HEK293 (cell line): ENCODE measurements around the gene DUSP16.

Source experiments
- CTCF ChIA-PET: fragments of 350-600 bp; formaldehyde crosslinking; extraction: SDS; loops from one replicate; lab custom pipeline; 2021; ENCODE audit warnings: antibody characterized with exemption; lab: Yijun Ruan, JAX
- POLR2A ChIA-PET: fragments of 300-600 bp; formaldehyde crosslinking; extraction: SDS; loops from one replicate; lab custom pipeline; 2020; ENCODE audit warnings: antibody characterized with exemption, inconsistent platforms; lab: Yijun Ruan, JAX
- H3K27ac ChIP-seq: fragments of 200-500 bp; sonication (Bioruptor generic); 2 replicates; pipeline ENCODE4 v1.5.1; 2014; ENCODE audit warnings: low read depth, low read length, control low read depth, inconsistent platforms; ENCODE audit errors: extremely low read depth
- H3K36me3 ChIP-seq, 2 experiments: fragments of 200-500 bp in 1 of 2; sonication (Bioruptor generic) in 1 of 2; 1 replicate in 1 of 2; 2 replicates in 1 of 2; pipeline ENCODE4 v1.5.1; 2014 to 2017; ENCODE audit warnings: inconsistent platforms in 2 of 2, low read length in 2 of 2; ENCODE audit not compliant: control insufficient read depth in 2 of 2, insufficient read depth in 1 of 2
- H3K4me1 ChIP-seq: fragments of 200-500 bp; sonication (Bioruptor generic); 2 replicates; pipeline ENCODE4 v1.5.1; 2014; ENCODE audit warnings: mild to moderate bottlenecking, low read length, inconsistent platforms; ENCODE audit not compliant: control insufficient read depth, insufficient read depth
- H3K4me3 ChIP-seq: 2 replicates; pipeline ENCODE4 v1.5.1; 2011; ENCODE audit warnings: low read depth, mild to moderate bottlenecking, control low read depth, low read length, moderate library complexity
- H3K9me3 ChIP-seq: fragments of 200-500 bp; sonication (Bioruptor generic); 2 replicates; pipeline ENCODE4 v1.5.1; 2014; ENCODE audit warnings: low read depth, low read length, inconsistent platforms; ENCODE audit not compliant: control insufficient read depth, insufficient read depth
- AEBP2 ChIP-seq: fragments of 450-650 bp; formaldehyde crosslinking; IDR thresholded peaks from 2 replicates; pipeline ENCODE4 v1.5.1; 2016; ENCODE audit warnings: missing biosample characterization, missing genetic modification characterization, borderline replicate concordance
- GLI2 ChIP-seq: fragments of 450-650 bp; formaldehyde crosslinking; IDR thresholded peaks from 2 replicates; pipeline ENCODE4; 2017; ENCODE audit warnings: missing biosample characterization, missing genetic modification characterization, low read depth, borderline replicate concordance
- HIC1 ChIP-seq: fragments of 450-650 bp; formaldehyde crosslinking; IDR thresholded peaks from 2 replicates; pipeline ENCODE4 v1.5.1; 2016; ENCODE audit warnings: missing biosample characterization, missing genetic modification characterization
- KLF7 ChIP-seq: fragments of 450-650 bp; formaldehyde crosslinking; IDR thresholded peaks from 2 replicates; pipeline ENCODE4 v1.5.1; 2016; ENCODE audit warnings: missing biosample characterization, missing genetic modification characterization, borderline replicate concordance
- MEIS1 ChIP-seq: sonication (generic); formaldehyde crosslinking; IDR thresholded peaks from 2 replicates; pipeline ENCODE4 v1.8.1; 2022; ENCODE audit warnings: missing genetic modification reagents, mild to moderate bottlenecking, borderline replicate concordance
- MZF1 ChIP-seq: fragments of 450-650 bp; formaldehyde crosslinking; IDR thresholded peaks from 2 replicates; pipeline ENCODE4 v1.5.1; 2017; ENCODE audit warnings: missing biosample characterization, missing genetic modification characterization, borderline replicate concordance
- PBX3 ChIP-seq: sonication (generic); formaldehyde crosslinking; IDR thresholded peaks from 2 replicates; pipeline ENCODE4 v1.8.1; 2022; ENCODE audit warnings: mild to moderate bottlenecking, moderate library complexity, missing genetic modification reagents
- SALL2 ChIP-seq: fragments of 450-650 bp; formaldehyde crosslinking; IDR thresholded peaks from 2 replicates; pipeline ENCODE4 v1.5.0; 2017; ENCODE audit warnings: missing biosample characterization, mild to moderate bottlenecking, missing genetic modification characterization, borderline replicate concordance
- ZBTB11 ChIP-seq: fragments of 450-650 bp; formaldehyde crosslinking; conservative IDR thresholded peaks from 2 replicates; pipeline ENCODE4 v1.5.1; 2016; ENCODE audit warnings: low read depth, missing biosample characterization, missing genetic modification characterization
- ZBTB21 ChIP-seq: fragments of 450-650 bp; formaldehyde crosslinking; IDR thresholded peaks from 2 replicates; pipeline ENCODE4 v1.5.1; 2017; ENCODE audit warnings: missing biosample characterization, missing genetic modification characterization
- ZBTB8A ChIP-seq: fragments of 450-650 bp; formaldehyde crosslinking; IDR thresholded peaks from 2 replicates; pipeline ENCODE4 v1.5.1; 2016; ENCODE audit warnings: missing biosample characterization, missing genetic modification characterization
- ZFP41 ChIP-seq: fragments of 450-650 bp; formaldehyde crosslinking; IDR thresholded peaks from 2 replicates; pipeline ENCODE4 v1.5.1; 2016; ENCODE audit warnings: missing biosample characterization, missing genetic modification characterization, borderline replicate concordance
- ZIC2 ChIP-seq: fragments of 450-650 bp; formaldehyde crosslinking; IDR thresholded peaks from 2 replicates; pipeline ENCODE4 v1.5.1; 2016; ENCODE audit warnings: missing biosample characterization, missing genetic modification characterization
- ZNF214 ChIP-seq: fragments of 450-650 bp; formaldehyde crosslinking; IDR thresholded peaks from 2 replicates; pipeline ENCODE4 v1.5.1; 2017; ENCODE audit warnings: missing biosample characterization, mild to moderate bottlenecking, missing genetic modification characterization, borderline replicate concordance
- ZNF280C ChIP-seq: fragments of 450-650 bp; formaldehyde crosslinking; IDR thresholded peaks from 2 replicates; pipeline ENCODE4 v1.5.1; 2016; ENCODE audit warnings: missing biosample characterization, missing genetic modification characterization
- ZNF518A ChIP-seq: fragments of 450-650 bp; formaldehyde crosslinking; conservative IDR thresholded peaks from 2 replicates; pipeline ENCODE4 v1.5.1; 2016; ENCODE audit warnings: low read depth, missing biosample characterization, missing genetic modification characterization
- ZNF521 ChIP-seq: fragments of 450-650 bp; formaldehyde crosslinking; IDR thresholded peaks from 2 replicates; pipeline ENCODE4 v1.5.1; 2017; ENCODE audit warnings: missing biosample characterization, mild to moderate bottlenecking, missing genetic modification characterization
- ZXDB ChIP-seq: fragments of 450-650 bp; formaldehyde crosslinking; IDR thresholded peaks from 2 replicates; pipeline ENCODE4 v1.5.1; 2016; ENCODE audit warnings: missing biosample characterization, missing genetic modification characterization

DUSP16 gene

GRCh38 chr12:12498210-12498609 lies 64.5 kb downstream of the DUSP16 start (continued):
- TF ChIP-seq ZNF280C (tag by site-specific recombination), result no peak
- TF ChIP-seq HIC1, result no peak
- no peak for TF ChIP-seq ZNF521 (tag by site-specific recombination)
- no peak for TF ChIP-seq KLF7 (tag by site-specific recombination)
- TF ChIP-seq ZBTB11, result peak; percentile 49
- TF ChIP-seq ZFP41 (tag by site-specific recombination), result no peak
- no peak for TF ChIP-seq ZIC2 (tag by site-specific recombination)
- TF ChIP-seq AEBP2 (tag by site-specific recombination), result no peak
- TF ChIP-seq ZXDB (tag by site-specific recombination), result 0 out of 2 replicates have a peak, but pooled peaks have one; percentile 33
- TF ChIP-seq ZNF518A (tag by site-specific recombination), result peak; percentile 55; the same call in 1 of the 2 replicates
- 0 out of 2 replicates have a peak, but pooled peaks have one; percentile 21 for TF ChIP-seq ZBTB8A (tag by site-specific recombination)

GRCh38 chr12:12495536-12495935 lies 67.1 kb downstream of the DUSP16 start:
- ChIA-PET CTCF (interaction anchor here (0.6 kb wide), 1 partner anchor 60 kb away, joined by 3 read pairs; no protein-coding TSS in a partner anchor), POLR2A (no interaction called here)
- no peak for TF ChIP-seq GLI2 (tag by site-specific recombination)
- no peak for TF ChIP-seq SALL2 (tag by site-specific recombination)
- no peak for TF ChIP-seq MEIS1
- no peak for TF ChIP-seq ZBTB21 (tag by site-specific recombination)
- TF ChIP-seq ZNF214 (tag by site-specific recombination), result no peak
- no peak for TF ChIP-seq PBX3 (CRISPR knock-in tag)
- no peak for TF ChIP-seq MZF1

More at GRCh38 chr12:12495536-12495935, 67.1 kb downstream of the DUSP16 start:
- Histone ChIP-seq H3K9me3 (no peaks in the 10 kb centered on the region), H3K4me3 (no peak overlapping the region), H3K36me3 (peaks cover 6 to 9% of the 10 kb centered on the region in 2 experiments; a peak in 2 of 3 replicates), H3K4me1 (no peaks in the 10 kb centered on the region), H3K27ac (no peak overlapping the region)
